GM12878 (cell line): Measurements from ENCODE around the gene NFKBIE.

Experiments used
- CREB1 ChIP-seq: IDR thresholded peaks from 2 replicates; pipeline ENCODE4 v1.6.1; 2012; ENCODE audit warnings: low read depth, mild to moderate bottlenecking, inconsistent platforms
- POLR2AphosphoS5 ChIP-seq: IDR thresholded peaks from 2 replicates; pipeline ENCODE4 v1.6.1; 2011; ENCODE audit warnings: mild to moderate bottlenecking, low read length, inconsistent platforms
- REST ChIP-seq: IDR thresholded peaks from 2 replicates; pipeline ENCODE4 v1.6.1; 2012; ENCODE audit warnings: mild to moderate bottlenecking, low read depth, low read length
- ZNF24 ChIP-seq: fragments of 450-650 bp; IDR thresholded peaks from 2 replicates; pipeline ENCODE4 v1.6.1; 2017; ENCODE audit warnings: antibody characterized with exemption, mild to moderate bottlenecking
- TF ChIP-seq, protein P1 (sequence below), 3 experiments: IDR thresholded peaks in 2 of 3; conservative IDR thresholded peaks in 1 of 3; 2 replicates each; pipeline ENCODE4 v1.5.1; 2011; ENCODE audit warnings: low read depth in 3 of 3, low read length in 3 of 3, mild to moderate bottlenecking in 3 of 3, control low read depth in 2 of 3, moderate library complexity in 2 of 3, inconsistent platforms in 1 of 3, mixed read lengths in 1 of 3; ENCODE audit not compliant: control insufficient read depth in 2 of 3, insufficient read depth in 1 of 3; ENCODE audit errors: extremely low read depth in 1 of 3

DNA sequence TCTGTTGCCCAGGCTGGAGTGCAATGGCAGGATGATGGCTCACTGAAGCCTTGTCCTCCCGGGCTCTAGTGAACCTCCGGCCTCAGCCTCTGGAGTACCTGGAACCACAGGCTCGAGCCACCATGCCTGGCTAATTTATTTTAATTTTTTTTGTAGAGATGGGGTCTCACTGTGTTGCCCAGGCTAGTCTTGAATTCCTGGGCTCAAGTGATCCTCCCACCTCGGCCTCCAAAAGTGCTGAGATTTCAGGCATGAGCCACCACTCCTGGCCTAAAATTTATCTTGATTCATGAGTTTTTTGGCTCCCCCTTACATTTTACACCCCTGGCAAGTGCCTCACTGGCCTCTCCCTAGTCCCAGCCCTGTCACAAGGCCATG, 44.4 kb downstream of the NFKBIE start:
- TF ChIP-seq ZNF24, result no peak
- TF ChIP-seq, protein P1, sequence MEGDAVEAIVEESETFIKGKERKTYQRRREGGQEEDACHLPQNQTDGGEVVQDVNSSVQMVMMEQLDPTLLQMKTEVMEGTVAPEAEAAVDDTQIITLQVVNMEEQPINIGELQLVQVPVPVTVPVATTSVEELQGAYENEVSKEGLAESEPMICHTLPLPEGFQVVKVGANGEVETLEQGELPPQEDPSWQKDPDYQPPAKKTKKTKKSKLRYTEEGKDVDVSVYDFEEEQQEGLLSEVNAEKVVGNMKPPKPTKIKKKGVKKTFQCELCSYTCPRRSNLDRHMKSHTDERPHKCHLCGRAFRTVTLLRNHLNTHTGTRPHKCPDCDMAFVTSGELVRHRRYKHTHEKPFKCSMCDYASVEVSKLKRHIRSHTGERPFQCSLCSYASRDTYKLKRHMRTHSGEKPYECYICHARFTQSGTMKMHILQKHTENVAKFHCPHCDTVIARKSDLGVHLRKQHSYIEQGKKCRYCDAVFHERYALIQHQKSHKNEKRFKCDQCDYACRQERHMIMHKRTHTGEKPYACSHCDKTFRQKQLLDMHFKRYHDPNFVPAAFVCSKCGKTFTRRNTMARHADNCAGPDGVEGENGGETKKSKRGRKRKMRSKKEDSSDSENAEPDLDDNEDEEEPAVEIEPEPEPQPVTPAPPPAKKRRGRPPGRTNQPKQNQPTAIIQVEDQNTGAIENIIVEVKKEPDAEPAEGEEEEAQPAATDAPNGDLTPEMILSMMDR (IDR thresholded peaks at IDR 0.05 in 2 of 3, conservative IDR thresholded peaks at IDR 0.05 in 1 of 3; ENCODE audit: control insufficient read depth in 2 of 3, extremely low read depth in 1 of 3, insufficient read depth in 1 of 3, low read depth in 3 of 3, low read length in 3 of 3), result no peak
- no peak for TF ChIP-seq CREB1
- TF ChIP-seq POLR2AphosphoS5, result no peak
- TF ChIP-seq REST, result no peak
